GM18526 (cell line): ENCODE data around the gene MELTF.
A peak's percentile ranks its signal among the peaks of the same experiment; 100 is the strongest.

Experiments used
- POLR2A ChIP-seq: IDR thresholded peaks from 3 replicates; pipeline ENCODE4 v1.6.1; 2011; ENCODE audit not compliant: insufficient read length; ENCODE audit errors: extremely low read depth

The MELTF gene

GRCh38 chr3:197028728-197029510 lies 698 bp downstream of the MELTF start:
- TF ChIP-seq POLR2A: no peak

GRCh38 chr3:197027896-197028727 lies 1.5 kb downstream of the MELTF start:
- no peak for TF ChIP-seq POLR2A

- no peak for TF ChIP-seq POLR2A
Observed at GRCh38 chr3:197027151-197027895, 2.3 kb downstream of the MELTF start.

- TF ChIP-seq POLR2A: no peak
Observed at GRCh38 chr3:197026481-197026866, 3.1 kb downstream of the MELTF start.

GRCh38 chr3:197025736-197026480 lies 3.7 kb downstream of the MELTF start:
- TF ChIP-seq POLR2A: no peak

GRCh38 chr3:197024881-197025735 lies 4.5 kb downstream of the MELTF start:
- no peak for TF ChIP-seq POLR2A

GRCh38 chr3:197023998-197024651 lies 5.5 kb downstream of the MELTF start:
- TF ChIP-seq POLR2A: no peak

GRCh38 chr3:197023241-197023997 lies 6.2 kb downstream of the MELTF start:
- TF ChIP-seq POLR2A: peak; percentile 40

GRCh38 chr3:197022405-197023231 lies 7.0 kb downstream of the MELTF start:
- TF ChIP-seq POLR2A: no peak

GRCh38 chr3:197021729-197022404 lies 7.8 kb downstream of the MELTF start:
- TF ChIP-seq POLR2A: no peak

GRCh38 chr3:197021231-197021630 lies 8.4 kb downstream of the MELTF start:
- TF ChIP-seq POLR2A: no peak
